ENCODE results near the gene AHNAK.
A peak's percentile ranks its signal among the peaks of the same experiment; 100 is the strongest.
"Not testable (repeated sequence)": the region's sequence is repeated elsewhere in the genome, so short reads cannot be mapped to it uniquely, and the experiment has no call there.

Gene AHNAK

GRCh38 chr11:62499311-62499943, 47.2 kb downstream of the AHNAK start:
- FAIRE-seq; DNase-seq (ENCODE audit: low spot score): not testable (repeated sequence)

GRCh38 chr11:62498492-62499286, 47.9 kb downstream of the AHNAK start:
- FAIRE-seq (no peak), DNase-seq (ENCODE audit: low spot score) (no peak)

- DNase-seq (ENCODE audit: low spot score), result no peak
- no peak for FAIRE-seq
These were observed 48.6 kb downstream of the AHNAK start for GRCh38 chr11:62498031-62498430.

GRCh38 chr11:62497132-62497801, 49.3 kb downstream of the AHNAK start:
- peak; percentile 51 for DNase-seq (ENCODE audit: low spot score)

GRCh38 chr11:62496676-62497075, 49.9 kb downstream of the AHNAK start:
- FAIRE-seq (no peak), DNase-seq (ENCODE audit: low spot score) (no peak)

More at GRCh38 chr11:62497132-62497801, 49.3 kb downstream of the AHNAK start:
- FAIRE-seq, result peak; percentile 9

GRCh38 chr11:62494246-62494645, 52.4 kb downstream of the AHNAK start:
- DNase-seq (ENCODE audit: low spot score) (no peak), FAIRE-seq (no peak)

- DNase-seq (ENCODE audit: low spot score), result no peak
- no peak for FAIRE-seq
These were observed 52.8 kb downstream of the AHNAK start for GRCh38 chr11:62493801-62494200.

GRCh38 chr11:62492586-62492985, 54.0 kb downstream of the AHNAK start:
- no peak for FAIRE-seq
- DNase-seq (ENCODE audit: low spot score), result no peak

GRCh38 chr11:62491571-62492329, 54.9 kb downstream of the AHNAK start:
- DNase-seq (ENCODE audit: low spot score) (no peak), FAIRE-seq (no peak)

- DNase-seq (ENCODE audit: low spot score) (no peak), FAIRE-seq (no peak)
These were observed 57.4 kb downstream of the AHNAK start for GRCh38 chr11:62489204-62489603.

- FAIRE-seq (no peak), DNase-seq (ENCODE audit: low spot score) (no peak)
These were observed 58.7 kb downstream of the AHNAK start for GRCh38 chr11:62487738-62488551.

GRCh38 chr11:62487136-62487535, 59.5 kb downstream of the AHNAK start:
- FAIRE-seq, result no peak
- no peak for DNase-seq (ENCODE audit: low spot score)

- DNase-seq (ENCODE audit: low spot score), result no peak
- FAIRE-seq, result no peak
These were observed 62.3 kb downstream of the AHNAK start for GRCh38 chr11:62484352-62484751.

- no peak for DNase-seq (ENCODE audit: low spot score)
- FAIRE-seq, result no peak
These were observed 63.9 kb downstream of the AHNAK start for GRCh38 chr11:62482753-62483152.

- FAIRE-seq, result no peak
These were observed 66.9 kb downstream of the AHNAK start for GRCh38 chr11:62479631-62480201.

GRCh38 chr11:62477927-62478326, 68.7 kb downstream of the AHNAK start:
- no peak for FAIRE-seq
- DNase-seq (ENCODE audit: low spot score), result no peak

More at GRCh38 chr11:62479631-62480201, 66.9 kb downstream of the AHNAK start:
- no peak for DNase-seq (ENCODE audit: low spot score)

- FAIRE-seq, result no peak
- DNase-seq (ENCODE audit: low spot score), result peak; percentile 90
These were observed 74.3 kb downstream of the AHNAK start for GRCh38 chr11:62472063-62472884.

- DNase-seq (ENCODE audit: low spot score) (no peak), FAIRE-seq (no peak)
These were observed 75.0 kb downstream of the AHNAK start for GRCh38 chr11:62471603-62472002.

- DNase-seq (ENCODE audit: low spot score), result no peak
These were observed 78.0 kb downstream of the AHNAK start for GRCh38 chr11:62468577-62468976.

More at GRCh38 chr11:62468577-62468976, 78.0 kb downstream of the AHNAK start:
- no peak for FAIRE-seq

Data from urothelium cell line (cell line).